GM21528 (cell line): ENCODE data around the gene CERS6.

ENCODE experiments used
- ATAC-seq: cut with Tn5 transposase; IDR thresholded peaks from one replicate; pipeline ENCODE4 v1.9.1; 2021; ENCODE audit warnings: mild to moderate bottlenecking, moderate library complexity; ENCODE audit not compliant: unreplicated experiment, low FRiP score

Gene CERS6

DNA sequence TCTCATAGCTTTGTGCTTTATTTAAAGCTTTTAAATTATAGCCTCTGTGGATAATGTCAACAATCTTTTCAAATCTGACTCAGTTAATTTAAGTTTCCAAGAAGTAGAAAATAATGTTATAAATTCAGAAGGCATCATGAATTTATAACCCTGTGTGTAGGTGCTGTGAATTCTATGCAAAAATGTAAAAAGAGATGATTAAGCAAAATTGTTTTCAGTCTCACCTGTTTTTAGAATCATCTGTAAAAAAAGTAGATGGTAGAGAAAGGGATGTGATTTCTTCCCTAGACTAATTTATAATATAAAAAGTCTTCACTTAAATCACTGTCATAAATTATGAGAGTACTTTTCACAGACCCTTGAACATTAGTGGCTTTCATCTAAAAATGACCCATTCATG is 260.8 kb downstream of the CERS6 start:
- ATAC-seq: no peak

DNA sequence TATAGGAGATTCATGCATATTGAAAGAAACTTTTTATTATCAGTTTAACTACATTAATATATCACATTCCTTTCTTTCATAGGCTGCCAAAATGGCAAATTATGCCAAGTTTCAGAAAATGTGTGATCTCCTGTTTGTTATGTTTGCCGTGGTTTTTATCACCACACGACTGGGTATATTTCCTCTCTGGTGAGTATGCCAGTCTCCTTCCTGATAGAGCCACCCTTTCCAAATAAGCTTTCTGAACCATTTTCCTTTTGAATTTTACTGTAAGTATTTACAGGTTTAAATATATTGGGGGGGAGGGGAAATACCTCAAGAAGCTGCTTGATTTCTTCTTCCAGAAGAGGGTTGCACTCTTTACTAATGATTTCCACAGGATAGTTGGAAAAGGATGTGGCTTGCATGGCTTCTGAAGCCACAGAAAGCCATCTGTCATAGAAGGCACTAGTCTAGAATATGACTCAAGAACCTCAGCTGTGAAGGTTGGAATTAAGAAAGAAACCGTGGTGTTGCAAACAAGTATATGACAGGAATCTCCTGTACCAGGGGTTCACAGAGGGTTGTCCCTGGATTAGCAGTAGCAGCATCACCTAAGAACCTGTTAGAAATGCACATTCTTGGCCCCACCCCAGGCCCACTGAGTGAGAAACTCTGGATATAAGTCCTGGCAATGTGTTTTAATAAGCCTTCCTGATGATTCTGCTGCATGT is 261.9 kb downstream of the CERS6 start:
- ATAC-seq: no peak

DNA sequence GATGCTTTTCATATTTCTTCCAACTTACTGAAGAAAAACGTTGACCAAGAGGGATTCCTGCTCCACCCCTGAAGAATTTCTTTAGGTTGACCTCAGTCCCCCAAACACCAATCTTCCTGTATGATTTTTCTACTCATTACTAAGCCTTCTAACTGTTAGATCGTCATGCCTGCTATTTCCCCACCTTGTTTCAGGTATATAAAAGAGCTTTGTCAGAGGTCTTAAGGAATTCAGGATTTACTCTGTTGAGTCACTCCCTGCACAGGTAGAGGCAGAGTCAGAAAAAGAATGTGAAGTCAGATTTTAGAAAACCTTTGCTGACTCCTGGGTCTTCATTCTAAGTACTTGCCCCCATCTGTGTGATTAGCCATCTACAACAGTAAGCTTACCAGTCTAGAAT is 262.6 kb downstream of the CERS6 start:
- no peak for ATAC-seq

DNA sequence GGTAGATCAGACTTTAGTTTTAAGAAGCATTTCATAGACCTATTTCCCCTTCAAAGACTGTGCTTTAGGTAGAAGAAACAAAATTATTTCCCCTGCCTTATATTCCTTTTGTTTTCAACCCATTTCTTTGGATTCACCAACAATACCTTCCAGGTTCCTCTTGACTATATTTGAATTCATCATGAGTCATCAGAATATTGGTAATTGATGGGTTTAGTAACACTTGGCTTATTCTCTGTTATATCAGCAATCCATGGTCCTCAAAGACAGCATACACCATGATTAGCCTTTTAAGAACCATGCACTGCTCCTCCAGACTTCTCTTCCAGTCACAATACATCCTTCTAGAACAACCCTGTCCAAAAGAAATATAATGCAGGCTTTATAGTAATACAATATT is 263.4 kb downstream of the CERS6 start:
- ATAC-seq: no peak

DNA sequence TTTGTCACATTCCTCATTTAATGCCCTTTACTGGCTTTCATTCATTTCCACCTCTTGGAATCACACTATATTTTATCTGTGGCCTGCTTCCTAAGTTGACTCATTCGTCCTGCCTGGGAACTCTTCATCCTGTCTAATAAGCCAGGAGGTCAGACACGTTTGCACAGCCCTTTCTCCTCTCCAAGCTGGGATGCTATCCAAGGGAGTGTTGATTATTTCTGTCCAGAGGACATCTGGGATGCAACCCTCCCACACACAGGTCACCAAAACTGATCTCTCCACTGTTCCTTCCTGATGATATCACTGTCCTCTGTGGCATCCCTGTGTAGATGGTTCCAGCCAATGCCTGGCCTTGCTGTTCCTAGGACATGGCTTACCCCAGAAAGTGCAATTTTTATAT is 266.5 kb downstream of the CERS6 start:
- ATAC-seq: no peak

DNA sequence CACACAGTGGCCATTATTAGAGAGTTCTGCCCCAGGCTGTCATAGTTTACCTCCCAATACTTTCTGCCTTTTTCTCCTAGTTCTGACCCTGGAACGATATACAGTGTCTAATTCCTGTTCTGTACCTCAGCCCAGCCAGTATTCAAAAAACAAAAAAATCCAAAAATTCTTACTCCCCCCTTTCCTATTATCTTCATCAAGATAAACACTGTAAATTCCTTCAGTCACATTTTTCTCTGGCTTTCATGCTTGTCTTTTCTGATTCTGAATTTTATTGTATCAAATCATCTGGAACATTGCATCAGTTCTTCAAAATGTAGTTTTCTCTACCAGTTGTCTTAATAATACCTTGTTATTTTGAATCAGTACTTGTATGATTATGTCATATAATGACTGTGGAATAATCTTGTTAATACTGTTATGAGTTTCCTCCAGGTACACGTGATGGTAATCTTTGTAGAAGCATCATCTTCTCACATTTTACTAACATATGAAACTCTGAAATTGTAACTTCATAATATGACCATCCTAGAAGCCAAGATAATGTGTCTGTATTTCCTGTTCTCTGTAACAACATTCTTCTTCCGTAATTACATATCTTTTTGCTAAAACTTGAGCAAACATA is 267.3 kb downstream of the CERS6 start:
- ATAC-seq: no peak

DNA sequence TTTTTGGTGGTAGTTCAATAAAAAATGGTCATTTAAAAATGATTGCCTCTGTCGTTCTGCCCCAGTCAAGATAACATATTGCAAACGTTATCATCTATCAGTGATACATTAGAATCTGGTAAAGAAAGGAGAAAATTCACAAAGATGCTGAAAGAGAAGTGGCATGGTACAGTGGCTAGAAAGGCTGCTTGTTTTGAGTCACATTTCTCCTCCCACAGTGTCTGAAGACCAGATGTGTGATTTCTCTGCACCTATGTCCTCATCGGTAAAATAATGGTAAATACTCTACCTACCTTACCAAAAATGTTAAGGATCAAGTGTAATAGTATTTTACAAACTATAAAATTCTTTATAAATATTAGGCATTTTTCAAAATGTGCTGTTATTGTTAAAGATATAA is 270.3 kb downstream of the CERS6 start:
- no peak for ATAC-seq

DNA sequence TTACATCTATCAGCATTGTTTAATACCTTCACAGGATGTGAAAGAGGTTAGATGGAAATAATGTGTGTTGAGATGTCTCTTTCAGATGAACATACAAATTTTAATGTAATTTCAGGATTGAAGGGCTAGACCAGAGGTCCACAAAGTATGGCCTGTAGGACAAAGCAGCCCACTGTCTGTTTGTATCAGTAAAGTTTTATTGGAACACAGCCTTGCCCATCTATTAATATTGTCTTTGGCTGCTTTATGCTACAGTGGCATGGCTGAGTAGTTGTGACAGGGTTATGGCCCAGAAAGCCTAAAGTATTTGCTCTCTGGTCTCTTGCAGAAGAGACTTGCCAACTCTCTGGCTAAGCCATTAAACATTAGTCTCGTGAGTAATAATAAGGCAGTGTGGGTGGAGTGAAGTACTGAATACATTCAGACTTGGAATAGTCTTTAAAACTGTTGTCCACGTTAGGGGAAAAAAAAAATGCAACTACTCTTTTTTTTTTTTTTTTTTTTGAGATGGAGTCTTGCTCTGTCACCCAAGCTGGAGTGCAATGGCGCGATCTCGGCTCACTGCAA is 271.9 kb downstream of the CERS6 start:
- no peak for ATAC-seq

DNA sequence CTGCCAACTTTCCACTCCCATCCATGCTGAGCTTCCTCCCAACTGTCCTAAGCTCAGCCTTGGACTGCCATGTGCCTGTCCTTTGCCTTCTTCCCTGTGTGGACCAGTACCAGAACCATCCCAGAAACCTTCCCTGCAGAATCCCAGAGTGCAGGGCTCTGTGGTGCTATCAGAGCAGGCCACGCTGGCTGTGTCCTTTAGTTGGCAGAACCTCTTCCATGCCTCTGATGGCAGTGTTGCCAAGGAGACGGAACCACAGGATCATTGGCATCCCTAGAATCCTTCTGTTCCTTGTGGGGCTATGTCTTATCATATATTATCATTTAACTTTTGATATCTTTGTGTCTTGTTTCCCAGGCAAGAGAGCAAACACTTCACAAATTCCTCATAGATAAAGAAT is 273.4 kb downstream of the CERS6 start:
- no peak for ATAC-seq

DNA sequence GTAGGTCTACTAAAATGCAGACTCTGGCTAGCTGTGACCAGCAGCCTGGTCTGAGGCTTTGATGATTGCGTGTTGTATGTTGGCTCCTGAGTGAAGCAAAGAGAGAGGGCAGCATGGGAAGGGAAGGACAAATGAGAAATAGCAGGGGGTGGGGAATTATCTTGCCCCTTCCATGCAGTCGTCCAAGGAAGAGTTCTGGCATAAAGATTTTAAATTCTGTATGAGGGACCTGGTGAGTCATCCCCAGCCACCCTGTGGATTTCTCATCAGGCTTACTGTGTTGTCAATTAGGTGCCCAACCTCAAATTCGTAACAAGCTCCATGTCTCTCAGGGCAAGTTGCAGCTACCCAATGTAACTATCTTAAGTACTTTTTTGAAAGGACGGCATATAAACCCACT is 274.3 kb downstream of the CERS6 start:
- ATAC-seq: no peak

DNA sequence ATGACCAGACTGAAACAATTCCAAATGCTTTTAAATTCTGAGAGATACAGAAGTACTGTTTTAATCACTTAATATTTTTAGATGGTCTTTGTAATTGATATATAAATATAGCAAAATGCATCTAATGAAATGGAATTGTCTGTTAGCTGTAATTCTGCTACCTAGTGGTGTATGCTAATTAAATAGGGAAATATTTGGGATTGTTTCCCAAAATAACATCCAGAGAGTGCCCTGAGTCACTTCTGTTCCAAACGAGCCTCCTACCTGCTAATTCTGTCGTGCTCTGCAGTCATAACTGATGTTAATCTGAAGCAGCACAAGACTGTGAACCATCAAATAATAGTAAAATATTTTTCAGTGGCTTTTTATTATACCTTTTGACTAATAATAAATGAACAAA is 274.9 kb downstream of the CERS6 start:
- no peak for ATAC-seq

DNA sequence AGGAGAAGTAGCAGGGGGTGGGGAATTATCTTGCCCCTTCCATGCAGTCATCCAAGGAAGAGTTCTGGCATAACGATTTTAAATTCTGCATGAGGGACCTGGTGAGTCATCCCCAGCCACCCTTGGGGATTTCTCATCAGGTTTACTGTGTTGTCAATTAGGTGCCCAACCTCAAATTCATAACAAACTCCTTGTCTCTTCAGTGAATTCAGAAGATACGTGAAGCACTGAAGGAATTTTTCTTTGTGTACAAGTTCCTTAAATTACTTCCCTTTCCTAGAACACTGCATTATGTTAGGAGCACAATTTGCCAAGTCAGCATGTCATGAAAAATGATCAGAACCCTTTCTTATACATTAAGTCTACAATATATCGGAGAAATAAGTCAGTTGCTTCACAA is 275.5 kb downstream of the CERS6 start:
- ATAC-seq: no peak

DNA sequence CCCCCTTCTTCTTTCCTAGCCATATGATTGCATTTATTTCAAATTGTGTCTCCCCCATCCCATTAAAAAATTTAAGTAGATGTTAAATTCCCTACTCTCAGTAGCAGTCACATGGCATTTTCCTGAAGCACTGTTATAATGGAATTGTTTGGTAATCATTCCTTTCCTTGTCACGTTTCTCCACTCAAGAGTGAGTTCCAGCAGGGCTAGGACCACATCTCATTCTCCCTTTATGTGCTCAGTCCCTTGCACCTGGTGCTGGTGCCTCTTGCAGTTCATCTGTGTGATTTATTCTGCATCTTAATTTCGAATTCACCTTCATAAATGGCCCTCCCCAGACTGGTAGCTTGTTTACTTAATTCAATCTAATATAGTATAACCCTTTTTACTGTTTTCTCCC is 276.0 kb downstream of the CERS6 start:
- ATAC-seq: no peak

DNA sequence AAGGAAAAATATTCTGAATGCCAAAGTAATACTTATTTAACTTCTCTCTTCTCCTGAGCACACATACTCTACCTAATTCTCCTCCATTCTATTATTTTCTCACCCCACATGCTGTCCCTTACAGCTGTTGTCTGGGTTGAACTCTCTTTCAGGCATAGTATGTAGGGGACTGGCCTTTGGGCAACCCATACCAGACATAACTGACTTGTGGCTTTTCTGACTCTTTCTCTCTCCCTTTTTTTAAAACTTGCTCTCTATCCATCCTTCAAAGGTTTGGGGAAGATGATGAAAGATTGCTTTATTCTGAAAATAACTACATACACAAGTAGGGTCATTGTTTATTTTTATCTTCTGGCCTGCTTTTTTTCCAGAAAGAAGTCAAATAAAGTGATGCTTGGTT is 276.4 kb downstream of the CERS6 start:
- ATAC-seq: no peak

DNA sequence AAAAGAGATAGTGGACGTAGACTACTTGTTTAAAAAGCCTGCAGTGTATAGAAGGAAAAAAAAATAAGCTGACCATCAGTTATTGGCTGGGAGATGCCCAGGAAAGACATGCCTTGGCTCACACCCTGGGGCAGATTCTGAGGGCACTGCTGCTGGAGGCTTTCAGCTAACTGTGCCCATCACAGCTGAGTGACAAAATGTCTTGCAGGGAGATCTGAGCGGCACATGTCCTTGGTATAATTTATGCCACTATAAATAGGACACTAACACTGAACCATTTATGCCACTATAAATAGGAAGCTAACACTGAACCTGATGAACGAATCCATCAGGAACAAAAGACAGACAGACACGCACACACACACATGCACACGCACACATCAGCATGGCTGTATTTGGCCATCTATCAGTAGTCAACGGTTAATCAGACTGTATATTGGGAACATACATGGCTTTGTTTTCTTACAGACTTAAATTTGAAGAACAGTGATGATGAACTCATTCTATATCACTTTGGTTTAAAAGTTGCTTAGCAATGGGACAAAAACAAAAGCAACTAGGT is 278.2 kb downstream of the CERS6 start:
- no peak for ATAC-seq

DNA sequence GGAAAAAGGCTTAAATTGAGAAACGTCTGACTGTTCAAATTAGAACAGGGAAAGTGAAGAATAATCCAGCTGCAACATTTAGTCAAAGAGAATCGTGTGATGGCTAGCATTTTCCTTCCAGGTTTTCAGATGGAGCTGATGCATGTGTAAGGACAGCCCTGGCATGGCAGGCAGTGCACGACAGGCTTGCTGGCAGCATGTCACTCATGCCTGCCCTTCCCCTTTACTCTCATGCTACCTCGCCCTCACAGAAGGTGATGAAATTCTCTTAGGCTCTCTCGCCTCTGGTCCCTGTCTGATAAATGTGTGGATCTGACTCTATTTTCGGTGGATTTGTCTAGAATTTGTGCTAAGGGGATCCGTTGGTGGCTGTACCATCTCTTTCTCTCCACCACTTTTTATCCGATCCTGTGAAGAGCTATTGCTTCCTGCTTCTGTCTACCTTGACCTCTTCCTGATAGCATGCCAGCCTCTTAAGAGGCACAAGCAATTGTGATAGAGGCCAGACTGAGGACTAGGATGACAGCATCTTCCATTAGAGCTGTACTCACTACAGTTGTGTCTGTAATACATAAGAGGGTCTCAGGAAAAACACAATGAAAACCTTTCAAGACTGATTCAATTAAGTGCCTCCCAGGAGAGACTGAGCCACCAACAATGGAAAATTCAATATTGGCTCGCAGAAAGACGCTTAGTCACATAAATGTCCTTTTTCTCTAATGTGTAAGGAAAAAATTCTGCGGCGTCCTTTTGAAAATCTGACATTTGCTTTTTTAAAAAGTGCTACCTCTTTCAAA is 280.8 kb downstream of the CERS6 start:
- no peak for ATAC-seq

DNA sequence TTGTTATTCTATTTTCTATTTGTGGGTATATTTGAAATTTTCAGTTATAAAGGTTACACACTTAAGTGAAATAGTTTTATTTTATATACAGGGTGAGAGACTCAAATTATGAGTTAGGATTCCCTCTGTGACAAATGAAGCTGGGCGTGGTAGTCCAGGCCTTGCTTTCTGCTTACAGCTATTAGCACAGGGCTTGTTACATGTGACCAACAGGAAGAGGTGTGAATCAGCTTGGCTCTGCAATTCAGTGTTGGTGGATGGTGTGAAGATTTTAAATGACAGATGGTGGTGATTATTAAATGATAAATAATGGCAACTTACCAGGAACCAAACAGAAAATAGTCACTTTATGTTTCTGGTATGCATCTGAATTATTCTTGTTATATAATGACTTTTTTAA is 282.0 kb downstream of the CERS6 start:
- ATAC-seq: no peak

DNA sequence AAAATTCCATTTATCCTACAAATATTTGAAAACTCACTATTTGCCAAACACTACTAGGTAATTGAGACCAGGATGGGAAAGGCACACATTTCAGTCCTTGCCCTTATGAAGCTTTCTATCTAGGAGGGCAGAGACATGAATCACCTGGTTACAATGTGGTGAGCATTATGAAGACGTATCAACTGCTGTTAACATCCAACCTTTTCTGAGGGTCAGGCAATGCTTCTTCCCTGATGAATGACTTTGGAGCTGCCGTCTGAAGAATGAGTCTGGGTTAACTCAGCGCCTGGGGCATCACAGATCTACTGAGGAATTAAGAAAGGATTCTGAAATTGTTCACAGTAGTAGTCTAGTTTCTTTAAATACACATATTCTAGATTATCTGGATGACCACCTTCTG is 284.3 kb downstream of the CERS6 start:
- ATAC-seq: no peak

DNA sequence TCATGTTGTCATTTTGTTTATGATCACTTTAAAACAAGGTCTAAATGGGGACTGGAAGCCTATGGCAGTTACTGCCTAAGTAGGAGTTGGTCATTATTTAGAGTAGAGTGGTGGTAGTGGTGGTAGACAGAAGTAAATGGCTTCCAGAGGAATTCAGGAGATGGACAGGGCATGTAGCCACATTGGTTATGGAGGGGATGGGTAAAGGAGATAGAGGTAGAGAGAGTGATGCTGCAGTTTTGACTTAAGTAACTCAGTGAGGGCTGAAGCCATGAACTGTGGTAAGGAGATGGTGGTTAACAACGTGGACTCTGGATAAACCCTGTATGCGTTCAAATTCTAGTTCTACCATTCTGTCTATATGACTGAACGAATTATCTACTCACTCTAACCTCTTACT is 284.7 kb downstream of the CERS6 start:
- ATAC-seq: no peak

DNA sequence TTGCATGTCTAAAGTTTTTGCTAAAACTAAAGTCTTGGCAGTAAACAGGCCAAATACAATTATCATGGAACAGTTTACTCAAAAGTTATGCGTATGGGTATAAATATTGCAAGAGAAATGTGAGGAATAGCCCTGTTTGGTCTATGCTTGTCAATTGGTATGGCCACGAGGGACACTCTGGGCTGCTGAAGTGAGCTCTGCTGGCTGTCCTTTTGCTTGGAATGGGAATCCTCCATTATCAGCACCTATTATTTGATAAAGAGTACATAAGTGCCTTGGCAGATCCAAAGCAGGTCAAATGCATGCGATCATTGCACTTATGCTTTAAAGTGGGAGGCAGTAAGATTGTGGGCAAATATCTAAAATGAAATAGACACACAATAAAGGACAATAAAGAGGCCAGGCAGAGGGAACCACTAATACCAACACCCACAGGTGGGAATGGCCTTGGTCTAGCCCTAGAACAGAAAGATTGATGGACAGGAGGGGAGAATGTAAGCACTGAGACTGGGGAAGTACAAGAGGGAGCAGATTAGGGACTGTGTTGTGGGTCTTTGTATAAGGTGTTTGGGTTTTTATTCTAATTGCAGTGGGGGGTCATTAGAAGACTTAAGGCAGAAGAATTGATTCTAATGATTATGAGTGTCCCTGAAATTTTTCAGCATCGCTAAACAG is 286.3 kb downstream of the CERS6 start:
- ATAC-seq: no peak

DNA sequence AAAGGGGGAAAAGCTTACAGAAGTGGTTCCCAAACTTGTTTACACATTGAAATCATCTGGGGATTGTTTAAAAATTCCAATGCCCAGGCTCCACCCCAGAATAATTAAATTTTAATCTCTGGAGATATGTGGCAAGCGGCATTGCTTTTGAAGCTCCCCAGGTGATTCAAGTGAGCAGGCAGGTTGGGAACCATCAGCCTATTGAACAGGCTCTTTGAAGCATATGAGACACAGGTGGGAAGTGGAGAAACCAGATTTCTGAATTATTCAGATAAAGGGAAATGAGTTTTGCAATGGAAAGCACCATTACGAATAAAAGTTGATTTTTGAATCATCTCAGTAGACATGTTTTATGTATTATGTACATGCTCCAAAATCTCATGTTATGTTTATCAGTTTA is 288.8 kb downstream of the CERS6 start:
- ATAC-seq: no peak
